GM19240 (cell line): ENCODE data around the gene CARS2.

Experiments
- DNase-seq: peaks from one replicate; pipeline ENCODE4 v3.0.0; 2011; ENCODE audit warnings: low spot score; ENCODE audit not compliant: insufficient read length

The CARS2 gene

GRCh38 chr13:110653271-110653670 lies 52.6 kb downstream of the CARS2 start:
- DNase-seq, result no peak

- no peak for DNase-seq
Measured at GRCh38 chr13:110652764-110653163, 53.2 kb downstream of the CARS2 start.

DNA sequence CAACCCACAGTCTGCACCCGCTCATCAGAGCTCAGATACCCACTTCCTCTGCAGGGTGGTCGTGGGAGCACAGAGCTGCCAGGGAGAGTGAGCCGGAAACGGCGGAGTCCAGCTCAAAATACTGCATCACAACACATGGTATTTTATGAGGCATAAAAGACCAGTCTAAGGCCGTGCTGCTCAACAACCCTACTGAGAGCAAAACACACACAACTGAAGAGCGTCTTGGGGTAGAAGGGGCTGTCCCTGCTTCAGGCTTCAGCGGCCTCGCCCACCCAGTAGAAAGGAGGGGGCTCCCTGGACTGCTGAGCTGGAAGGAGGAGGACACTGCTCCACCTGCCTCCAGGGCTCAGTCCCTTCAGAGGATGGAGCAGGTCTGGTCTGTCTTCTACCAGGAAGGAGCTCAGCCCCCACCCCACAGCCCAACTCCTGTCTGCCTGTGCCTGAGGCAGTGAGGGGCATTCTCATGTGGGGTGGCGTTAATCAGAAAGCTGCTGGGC lies 53.6 kb downstream of the CARS2 start:
- no peak for DNase-seq

DNA sequence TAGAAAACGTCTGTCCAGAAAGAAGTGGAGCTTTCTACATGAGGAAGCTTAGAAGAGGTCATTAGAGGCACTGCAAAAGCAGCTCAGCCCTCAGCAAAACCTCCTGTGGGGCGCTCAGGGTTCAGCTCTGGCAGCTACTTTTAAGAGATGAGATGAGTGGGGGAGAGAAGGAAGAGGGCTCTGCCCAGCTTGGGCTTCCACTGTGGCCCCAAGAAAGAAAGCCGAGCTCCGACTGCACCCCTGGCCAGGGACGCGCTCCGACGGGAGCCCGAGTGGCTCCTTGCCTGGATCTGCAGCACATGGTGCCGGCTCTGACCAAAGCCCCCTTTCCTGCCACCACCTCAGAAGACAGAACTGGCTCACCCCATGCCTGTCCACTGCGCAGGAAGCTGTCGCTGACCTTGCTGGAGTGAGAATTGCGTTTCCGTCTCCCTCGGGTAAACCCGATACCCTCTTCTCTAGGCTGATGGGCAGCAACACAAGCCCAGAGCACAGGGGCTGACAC lies 54.1 kb downstream of the CARS2 start:
- no peak for DNase-seq

GRCh38 chr13:110651271-110651670 lies 54.6 kb downstream of the CARS2 start:
- no peak for DNase-seq

DNA sequence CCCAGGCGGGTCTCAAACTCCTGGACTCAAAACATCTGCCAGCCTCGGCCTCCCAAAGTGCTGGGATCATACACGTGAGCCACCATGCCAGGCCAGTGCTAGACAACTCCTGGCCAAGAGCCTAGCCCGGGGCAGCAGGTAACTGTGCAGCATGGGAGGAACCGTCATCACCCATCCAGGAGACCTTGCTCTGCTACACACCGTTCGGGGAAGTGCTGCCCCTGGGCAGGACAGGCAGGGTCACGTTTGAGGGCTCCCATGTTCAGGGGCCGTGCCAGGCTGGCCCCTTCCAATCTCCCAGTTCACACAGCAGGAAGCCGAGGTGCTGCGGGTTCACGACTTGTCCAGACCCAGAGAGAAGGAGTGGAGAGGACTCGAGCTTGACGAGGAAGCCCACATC lies 55.5 kb downstream of the CARS2 start:
- no peak for DNase-seq

GRCh38 chr13:110649551-110649950 lies 56.4 kb downstream of the CARS2 start:
- DNase-seq, result no peak

DNA sequence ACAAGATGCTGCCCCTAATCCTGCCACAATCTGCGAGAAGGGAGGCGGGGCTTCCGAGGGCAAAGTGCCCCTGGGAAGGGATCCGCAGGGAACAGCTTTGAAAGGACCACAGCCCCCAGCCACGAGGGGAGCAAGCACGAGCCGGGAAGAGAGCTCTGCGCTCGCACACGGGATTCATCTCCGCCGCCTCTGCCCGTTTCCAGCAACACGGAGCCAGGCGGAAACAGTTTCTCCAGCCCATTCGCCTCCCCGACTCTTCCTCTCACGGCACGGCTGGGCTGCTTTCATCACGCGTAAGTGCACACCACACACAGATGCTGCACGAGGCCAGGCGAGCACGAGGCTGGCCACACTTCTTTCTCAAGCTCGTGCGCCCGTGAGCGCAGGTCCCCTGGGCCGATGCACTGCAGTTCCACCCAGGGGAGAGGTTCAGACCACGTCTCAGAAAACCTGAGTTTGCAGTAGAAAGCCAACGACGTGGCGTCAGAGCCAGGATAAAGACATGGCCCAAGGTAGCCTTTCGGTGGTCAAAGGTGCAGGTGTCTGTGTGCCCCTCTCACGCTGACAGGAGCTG lies 57.0 kb downstream of the CARS2 start:
- DNase-seq, result no peak

- no peak for DNase-seq
Measured at GRCh38 chr13:110648146-110648819, 57.6 kb downstream of the CARS2 start.

- no peak for DNase-seq
Measured at GRCh38 chr13:110647365-110647737, 58.6 kb downstream of the CARS2 start.

- no peak for DNase-seq
Measured at GRCh38 chr13:110646442-110647364, 59.2 kb downstream of the CARS2 start.

DNA sequence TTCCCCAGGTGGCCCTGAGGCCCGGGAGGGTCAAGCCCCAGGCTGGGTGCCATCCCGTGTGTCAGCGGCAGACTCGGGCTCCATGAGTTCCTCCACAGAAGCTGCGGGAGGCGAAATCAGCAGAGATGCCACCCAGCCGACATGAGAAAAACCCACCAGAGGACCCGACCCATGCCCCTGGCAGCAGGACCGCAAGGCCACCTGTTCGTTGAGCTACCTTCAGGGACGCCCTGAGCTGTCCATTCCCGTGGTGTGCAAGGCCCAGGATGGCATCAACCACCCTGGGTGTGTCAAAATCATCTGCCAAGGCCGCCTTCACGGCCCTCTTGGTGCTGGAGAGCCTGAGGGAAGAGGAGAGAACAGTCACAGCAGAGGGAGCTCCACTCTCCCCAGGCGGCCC lies 60.2 kb downstream of the CARS2 start:
- DNase-seq, result no peak

- DNase-seq, result peak; percentile 46
Measured at GRCh38 chr13:110644892-110645521, 60.9 kb downstream of the CARS2 start.

GRCh38 chr13:110643768-110644421 lies 62.0 kb downstream of the CARS2 start:
- no peak for DNase-seq

GRCh38 chr13:110643324-110643723 lies 62.6 kb downstream of the CARS2 start:
- DNase-seq, result no peak

DNA sequence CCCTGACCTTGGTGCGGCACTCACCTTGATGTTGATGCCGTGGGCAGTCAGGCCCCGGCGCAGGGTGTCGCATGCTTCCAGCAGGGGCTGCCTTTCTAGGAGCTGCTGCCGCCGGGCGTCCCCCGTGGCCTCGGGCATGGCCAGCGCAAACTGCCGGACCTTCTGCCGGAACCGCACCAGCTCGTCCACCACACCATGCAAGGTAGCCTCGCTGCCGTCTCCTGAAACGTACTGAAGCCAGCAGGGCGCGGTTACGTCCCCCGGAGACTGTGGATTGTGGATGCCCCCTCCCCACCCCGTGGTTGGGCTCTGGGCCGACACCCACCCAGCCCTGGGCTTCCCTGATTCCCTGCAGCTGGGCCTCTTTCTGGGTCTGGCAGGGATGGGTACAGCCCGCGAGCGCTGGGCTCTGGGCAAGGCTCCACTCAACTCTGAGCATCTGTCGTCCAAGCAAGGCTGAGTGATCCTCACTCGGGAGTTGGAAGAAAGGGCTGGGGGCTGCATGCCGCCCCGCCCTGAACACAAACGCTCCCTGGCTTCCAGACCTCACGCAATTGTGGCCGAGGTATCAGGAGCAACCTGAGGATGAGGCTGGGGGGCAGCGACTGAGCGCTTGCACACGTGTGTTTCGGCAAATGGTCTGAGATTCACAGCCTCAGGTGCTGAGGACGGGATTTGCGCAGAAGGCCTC lies 63.5 kb downstream of the CARS2 start:
- no peak for DNase-seq

- DNase-seq, result no peak
Measured at GRCh38 chr13:110641055-110642015, 64.6 kb downstream of the CARS2 start.

DNA sequence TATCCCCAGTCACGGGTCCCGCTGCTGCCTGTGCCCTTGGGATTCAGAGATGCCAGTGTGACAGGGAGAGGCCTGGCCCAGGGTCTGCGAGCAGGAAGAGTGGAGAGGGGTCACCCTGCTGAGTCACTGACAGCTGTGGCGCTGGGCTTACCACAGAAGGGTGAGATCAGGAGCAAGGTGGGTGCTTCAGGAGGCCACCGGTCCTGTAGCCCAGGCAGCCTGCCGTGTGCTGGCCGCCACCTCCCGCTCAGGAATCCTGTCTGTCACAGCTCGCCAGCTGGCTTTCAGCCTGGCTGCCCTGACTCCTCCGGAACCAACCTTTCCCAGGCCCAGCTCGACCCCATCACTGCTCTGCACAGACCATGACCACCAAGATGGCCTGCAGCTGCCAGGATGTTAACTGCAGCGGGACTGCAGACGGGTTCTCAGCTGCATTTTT lies 65.3 kb downstream of the CARS2 start:
- no peak for DNase-seq

DNA sequence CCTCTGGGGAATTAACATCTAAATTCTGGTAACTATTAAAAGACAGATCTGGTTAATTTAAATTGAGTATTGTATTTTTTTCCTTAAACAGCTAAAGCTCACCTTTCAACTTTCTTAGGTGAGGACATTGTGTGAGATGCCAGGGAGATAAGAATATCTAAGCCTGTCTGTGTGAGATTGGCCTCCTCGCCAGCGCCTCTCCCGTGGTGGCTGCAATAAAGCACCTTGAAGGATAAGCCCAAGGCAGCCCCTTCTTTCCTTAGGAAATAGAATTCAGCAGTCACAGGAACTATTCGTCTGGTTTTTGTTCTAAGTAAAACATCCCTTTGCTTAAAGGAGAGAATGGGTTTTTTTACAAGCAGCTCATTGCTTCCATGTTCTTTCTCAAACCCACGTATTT lies 66.0 kb downstream of the CARS2 start:
- DNase-seq, result no peak
